HL-60/S4 treated with retinoic acid at 250 ng/mL for 4 days and 3 days (cell line): Measurements from ENCODE around the gene FGD5.

ENCODE experiments used
- in situ Hi-C: fragments of 300-500 bp; cut with MboI; formaldehyde crosslinking; loops from 2 replicates; pipeline ENCODE4 v1.7.0; 2022; ENCODE audit warnings: low sequenced_read_pairs

Gene FGD5

GRCh38 chr3:14847613-14848541, 29.1 kb downstream of the FGD5 start:
- in situ Hi-C loops = no loop called here

- in situ Hi-C loops = no loop called here
Measured at GRCh38 chr3:14848906-14849305, 30.1 kb downstream of the FGD5 start.

- in situ Hi-C loops = no loop called here
Measured at GRCh38 chr3:14849638-14850230, 31.0 kb downstream of the FGD5 start.

GRCh38 chr3:14852058-14852594, 33.4 kb downstream of the FGD5 start:
- in situ Hi-C loops = no loop called here

GRCh38 chr3:14852717-14853116, 34.0 kb downstream of the FGD5 start:
- in situ Hi-C loops = no loop called here

- in situ Hi-C loops = no loop called here
Measured at GRCh38 chr3:14853271-14853951, 34.6 kb downstream of the FGD5 start.

GRCh38 chr3:14857506-14857905, 38.7 kb downstream of the FGD5 start:
- in situ Hi-C loops = no loop called here

GRCh38 chr3:14858105-14858504, 39.3 kb downstream of the FGD5 start:
- in situ Hi-C loops = no loop called here

GRCh38 chr3:14859880-14860279, 41.1 kb downstream of the FGD5 start:
- in situ Hi-C loops = no loop called here

- in situ Hi-C loops = no loop called here
Measured at GRCh38 chr3:14861031-14861430, 42.3 kb downstream of the FGD5 start.

GRCh38 chr3:14861446-14862302, 42.9 kb downstream of the FGD5 start:
- in situ Hi-C loops = no loop called here

GRCh38 chr3:14862303-14862660, 43.5 kb downstream of the FGD5 start:
- in situ Hi-C loops = no loop called here

- in situ Hi-C loops = no loop called here
Measured at GRCh38 chr3:14862661-14863230, 44.0 kb downstream of the FGD5 start.

- in situ Hi-C loops = no loop called here
Measured at GRCh38 chr3:14863333-14864100, 44.8 kb downstream of the FGD5 start.

- in situ Hi-C loops = no loop called here
Measured at GRCh38 chr3:14864131-14864530, 45.4 kb downstream of the FGD5 start.

GRCh38 chr3:14866627-14867026, 47.9 kb downstream of the FGD5 start:
- in situ Hi-C loops = no loop called here

- in situ Hi-C loops = no loop called here
Measured at GRCh38 chr3:14867936-14868570, 49.3 kb downstream of the FGD5 start.

- in situ Hi-C loops = no loop called here
Measured at GRCh38 chr3:14869917-14870782, 51.4 kb downstream of the FGD5 start.
